Keratinocyte (primary cell): ENCODE results near the gene FPR1. TPM values are rescaled to one million over a fixed set of nuclear protein-coding genes. Genes with fewer than 3 reads are reported as not detected.

ENCODE experiments used
- DNase-seq: peaks from one replicate; pipeline ENCODE4 v3.0.0-alpha.2; 2011; ENCODE audit warnings: low read depth, missing footprints, low spot score
- FAIRE-seq: peaks from 2 replicates; lab custom pipeline; 2011; peaks lifted over from hg19 to GRCh38; lab: Jason Lieb, UNC
- H2AFZ ChIP-seq: 2 replicates; pipeline ENCODE4 v1.6.0; 2012; ENCODE audit warnings: low read length, control low read depth, inconsistent platforms; ENCODE audit not compliant: control insufficient read depth
- H3K27ac ChIP-seq: 2 replicates; pipeline ENCODE4 v1.5.1; 2011; ENCODE audit warnings: low read length; ENCODE audit not compliant: control insufficient read depth, insufficient read depth
- H3K27me3 ChIP-seq: 3 replicates; pipeline ENCODE4 v1.6.0; 2011; ENCODE audit warnings: low read length; ENCODE audit not compliant: control insufficient read depth, insufficient read depth; ENCODE audit errors: extremely low read depth
- H3K36me3 ChIP-seq, 2 experiments: 2 replicates in 1 of 2; 3 replicates in 1 of 2; pipeline ENCODE4 v1.5.1; 2011; ENCODE audit warnings: low read length in 2 of 2, mild to moderate bottlenecking in 1 of 2; ENCODE audit not compliant: control insufficient read depth in 2 of 2, insufficient read depth in 2 of 2; ENCODE audit errors: extremely low read depth in 1 of 2
- H3K4me1 ChIP-seq: 3 replicates; pipeline ENCODE4 v1.5.1; 2011; ENCODE audit warnings: low read length; ENCODE audit not compliant: control insufficient read depth, insufficient read depth; ENCODE audit errors: extremely low read depth
- H3K4me2 ChIP-seq: 3 replicates; pipeline ENCODE4 v1.6.0; 2011; ENCODE audit warnings: low read depth, low read length; ENCODE audit not compliant: control insufficient read depth, insufficient read depth; ENCODE audit errors: extremely low read depth
- H3K4me3 ChIP-seq, 3 experiments: fragments of 200-600 bp in 1 of 3; sonication (generic) in 1 of 3; 2 replicates in 2 of 3; 3 replicates in 1 of 3; pipeline ENCODE4 v1.5.1; 2011 to 2016; ENCODE audit warnings: low read length in 3 of 3, mild to moderate bottlenecking in 3 of 3, control low read depth in 2 of 3, inconsistent platforms in 1 of 3, low read depth in 1 of 3, mixed read lengths in 1 of 3, mixed run types in 1 of 3, moderate library complexity in 1 of 3; ENCODE audit not compliant: control insufficient read depth in 2 of 3, insufficient read depth in 2 of 3; ENCODE audit errors: extremely low read depth in 1 of 3
- H3K79me2 ChIP-seq: 2 replicates; pipeline ENCODE4 v1.6.0; 2012; ENCODE audit warnings: low read length; ENCODE audit not compliant: control insufficient read depth, insufficient read depth
- H3K9ac ChIP-seq: 3 replicates; pipeline ENCODE4 v1.6.0; 2011; ENCODE audit warnings: low read length; ENCODE audit not compliant: control insufficient read depth, insufficient read depth; ENCODE audit errors: extremely low read depth
- H3K9me1 ChIP-seq: 3 replicates; pipeline ENCODE4 v1.6.0; 2011; ENCODE audit warnings: low read length; ENCODE audit not compliant: control insufficient read depth, insufficient read depth; ENCODE audit errors: extremely low read depth
- H3K9me3 ChIP-seq: 2 replicates; pipeline ENCODE4 v1.5.1; 2012; ENCODE audit warnings: low read depth, low read length; ENCODE audit not compliant: control insufficient read depth
- H4K20me1 ChIP-seq: 3 replicates; pipeline ENCODE4 v1.6.0; 2011; ENCODE audit warnings: low read length; ENCODE audit not compliant: control insufficient read depth, insufficient read depth; ENCODE audit errors: extremely low read depth
- CTCF ChIP-seq, 3 experiments: IDR thresholded peaks in 1 of 3; conservative IDR thresholded peaks in 1 of 3; optimal IDR thresholded peaks in 1 of 3; 2 replicates in 2 of 3; 3 replicates in 1 of 3; pipeline versions ENCODE3 to v1.5.1; 2011; ENCODE audit warnings: low read length in 3 of 3, mild to moderate bottlenecking in 3 of 3, moderate library complexity in 2 of 3, control low read depth in 1 of 3, inconsistent platforms in 1 of 3; ENCODE audit not compliant: insufficient read depth in 2 of 3; ENCODE audit errors: extremely low read depth in 1 of 3
- EZH2 ChIP-seq: IDR thresholded peaks from one replicate; pipeline ENCODE4 v1.6.1; 2012; ENCODE audit warnings: inconsistent platforms, mild to moderate bottlenecking, low read length, moderate library complexity
- dilution Hi-C: fragments of 300-500 bp; cut with MboI; formaldehyde crosslinking; loops from one replicate; pipeline ENCODE4 v1.7.0; 2020; ENCODE audit warnings: low sequenced_read_pairs; ENCODE audit not compliant: extremely low pct_ligation_motif_present
- polyA plus RNA-seq, 5 experiments: library from polyadenylated mRNA; depleted of rRNA in 3 of 5; stranded (reverse) in 3 of 5; stranded (forward) in 1 of 5; unstranded in 1 of 5; fragments of >200 nt; gene quantifications; 1 replicate in 1 of 5; 2 replicates in 3 of 5; 3 replicates in 1 of 5; pipeline versions ENCODE4 v1.2.1 to v1.2.3, GENCODE V29; 2011 to 2012; ENCODE audit warnings: missing spikeins in 2 of 5, low read depth in 1 of 5, low replicate concordance in 1 of 5

FPR1 gene
- polyA plus RNA-seq, 1 donor (not counting 4 experiments of a cell fraction or from before 2014, with no cell fraction given): 2.4 TPM

GRCh38 chr19:51735759-51736449, 15.8 kb downstream of the FPR1 start:
- Histone ChIP-seq H3K79me2 (no peaks in the 10 kb centered on the region), H3K9me1 (no peaks in the 10 kb centered on the region), H3K36me3 (no peaks in the 10 kb centered on the region), H3K9ac (no peak overlapping the region), H3K4me3 (no peak overlapping the region), H4K20me1 (no peaks in the 10 kb centered on the region), H3K27ac (no peak overlapping the region), H3K9me3 (no peaks in the 10 kb centered on the region), H3K4me2 (no peak overlapping the region), H3K4me1 (no peaks in the 10 kb centered on the region), H3K27me3 (no peaks in the 10 kb centered on the region), H2AFZ (no peak overlapping the region)
- no peak for DNase-seq
- FAIRE-seq: no peak
- dilution Hi-C loops: no loop called here
- TF ChIP-seq CTCF (optimal IDR thresholded peaks at IDR 0.05 in 1 of 3, IDR thresholded peaks at IDR 0.05 in 1 of 3, conservative IDR thresholded peaks at IDR 0.05 in 1 of 3; ENCODE audit: extremely low read depth in 1 of 3, insufficient read depth in 2 of 3, low read length in 3 of 3) (no peak), EZH2 (no peak)

GRCh38 chr19:51733742-51734522, 17.7 kb downstream of the FPR1 start:
- no peak for FAIRE-seq
- dilution Hi-C loops: no loop called here
- H3K4me3 ChIP-seq: no peak overlapping the region

More at GRCh38 chr19:51733742-51734522, 17.7 kb downstream of the FPR1 start:
- Histone ChIP-seq H3K9me1 (no peaks in the 10 kb centered on the region), H3K27ac (no peak overlapping the region), H3K4me1 (no peaks in the 10 kb centered on the region), H3K9ac (no peak overlapping the region), H3K4me2 (no peak overlapping the region), H3K36me3 (no peaks in the 10 kb centered on the region), H3K27me3 (no peaks in the 10 kb centered on the region), H3K9me3 (peaks cover 2% of the 10 kb centered on the region), H2AFZ (no peak overlapping the region), H4K20me1 (no peaks in the 10 kb centered on the region), H3K79me2 (no peaks in the 10 kb centered on the region)
- no peak for TF ChIP-seq EZH2
- no peak for TF ChIP-seq CTCF (optimal IDR thresholded peaks at IDR 0.05 in 1 of 3, IDR thresholded peaks at IDR 0.05 in 1 of 3, conservative IDR thresholded peaks at IDR 0.05 in 1 of 3; ENCODE audit: extremely low read depth in 1 of 3, insufficient read depth in 2 of 3, low read length in 3 of 3)
- DNase-seq: no peak
